GM06990 (cell line): ENCODE measurements around the gene SLC26A11.

Experiments
- DNase-seq: peaks from one replicate; pipeline ENCODE4 v3.0.0-alpha.2; 2011; ENCODE audit not compliant: insufficient read length; ENCODE audit errors: extremely low read depth
- H3K27me3 ChIP-seq: replicated peaks from 2 replicates; pipeline ENCODE4 v1.6.0; 2011; ENCODE audit warnings: low read length; ENCODE audit not compliant: control insufficient read depth, insufficient read depth
- H3K36me3 ChIP-seq: 2 replicates; pipeline ENCODE4 v1.5.1; 2011; ENCODE audit warnings: low read length; ENCODE audit not compliant: control insufficient read depth, insufficient read depth
- H3K4me3 ChIP-seq: replicated peaks from 2 replicates; pipeline ENCODE4 v1.5.1; 2011; ENCODE audit warnings: low read depth, mild to moderate bottlenecking, control low read depth, low read length
- CTCF ChIP-seq: IDR thresholded peaks from 2 replicates; pipeline ENCODE4 v1.5.1; 2011; ENCODE audit warnings: low read length, control low read depth, mild to moderate bottlenecking, inconsistent platforms; ENCODE audit not compliant: insufficient read depth, poor library complexity, severe bottlenecking

Gene SLC26A11

GRCh38 chr17:80212511-80212910 lies 7.7 kb upstream of the SLC26A11 start:
- DNase-seq = no peak
- Histone ChIP-seq H3K4me3 (no peak overlapping the region), H3K27me3 (no peaks in the 10 kb centered on the region), H3K36me3 (peaks cover 18% of the 10 kb centered on the region)
- TF ChIP-seq CTCF = no peak

GRCh38 chr17:80212962-80213642 lies 7.1 kb upstream of the SLC26A11 start:
- DNase-seq = no peak
- Histone ChIP-seq H3K36me3 (peaks cover 19% of the 10 kb centered on the region), H3K4me3 (no peak overlapping the region), H3K27me3 (no peaks in the 10 kb centered on the region)
- TF ChIP-seq CTCF = no peak

GRCh38 chr17:80213643-80213975 lies 6.6 kb upstream of the SLC26A11 start:
- no peaks in the 10 kb centered on the region for H3K27me3 ChIP-seq
- H3K4me3 ChIP-seq = no peak overlapping the region
- H3K36me3 ChIP-seq = peaks cover 21% of the 10 kb centered on the region
- no peak for TF ChIP-seq CTCF
- DNase-seq = no peak

GRCh38 chr17:80214012-80214877 lies 6.0 kb upstream of the SLC26A11 start:
- DNase-seq = no peak
- Histone ChIP-seq H3K36me3 (peaks cover 20% of the 10 kb centered on the region), H3K4me3 (no peak overlapping the region), H3K27me3 (no peaks in the 10 kb centered on the region)
- TF ChIP-seq CTCF = no peak

- Histone ChIP-seq H3K27me3 (no peaks in the 10 kb centered on the region), H3K4me3 (no peak overlapping the region), H3K36me3 (peaks cover 20% of the 10 kb centered on the region)
- no peak for TF ChIP-seq CTCF
- no peak for DNase-seq
These were observed 5.4 kb upstream of the SLC26A11 start for GRCh38 chr17:80214878-80215210.
